Fibroblast of mammary gland (primary cell): ENCODE measurements around the gene SLC1A2.

Experiments
- DNase-seq: peaks from one replicate; pipeline ENCODE4 v3.0.0-alpha.2; 2010; ENCODE audit warnings: low read depth
- H3K4me3 ChIP-seq: 2 replicates; pipeline ENCODE4 v1.5.1; 2011; ENCODE audit warnings: low read depth, mild to moderate bottlenecking, low read length, moderate library complexity; ENCODE audit not compliant: control insufficient read depth
- CTCF ChIP-seq: conservative IDR thresholded peaks from 2 replicates; pipeline ENCODE4 v1.5.1; 2011; ENCODE audit warnings: low read depth, low read length, inconsistent platforms; ENCODE audit not compliant: control insufficient read depth, insufficient read depth

Gene SLC1A2

GRCh38 chr11:35419184-35419829 lies at the start of gene SLC1A2:
Gene SLC1A2 (minus strand): TSS chr11:35419558. CDS start chr11:35418966, 592 bp downstream.
- H3K4me3 ChIP-seq, result peak within 1 kb of the TSS; percentile 43
- TF ChIP-seq CTCF, result no peak
- DNase-seq, result peak; percentile 25

DNA sequence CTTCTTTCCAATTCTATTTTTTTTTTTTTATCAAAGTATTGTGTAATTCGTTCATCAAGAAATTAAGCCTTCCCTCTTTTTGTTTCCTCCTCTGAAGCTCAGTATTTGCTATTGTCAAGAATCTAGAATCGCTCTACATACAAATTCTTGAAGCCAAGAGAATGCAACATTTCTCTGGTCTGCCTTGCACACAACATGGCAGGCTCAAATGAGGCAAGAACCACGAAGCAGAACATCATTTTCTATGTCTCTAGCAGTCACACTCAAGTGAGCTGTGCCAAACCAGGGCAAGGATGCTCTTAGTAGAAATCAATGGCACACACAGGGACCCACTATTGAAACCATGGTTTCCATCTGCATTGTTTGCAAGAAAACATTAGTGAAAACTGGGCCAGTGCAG lies 46.7 kb upstream of the SLC1A2 start:
- DNase-seq, result no peak
- no peak overlapping the region for H3K4me3 ChIP-seq
- no peak for TF ChIP-seq CTCF

- TF ChIP-seq CTCF, result peak; percentile 11
- H3K4me3 ChIP-seq, result no peak overlapping the region
- no peak for DNase-seq
Observed at GRCh38 chr11:35464308-35464707, 45.0 kb upstream of the SLC1A2 start.

GRCh38 chr11:35463331-35463751 lies 44.0 kb upstream of the SLC1A2 start:
- TF ChIP-seq CTCF, result no peak
- no peak for DNase-seq
- no peak overlapping the region for H3K4me3 ChIP-seq

GRCh38 chr11:35461917-35462538 lies 42.7 kb upstream of the SLC1A2 start:
- H3K4me3 ChIP-seq, result no peak overlapping the region
- TF ChIP-seq CTCF, result no peak
- DNase-seq, result no peak

DNA sequence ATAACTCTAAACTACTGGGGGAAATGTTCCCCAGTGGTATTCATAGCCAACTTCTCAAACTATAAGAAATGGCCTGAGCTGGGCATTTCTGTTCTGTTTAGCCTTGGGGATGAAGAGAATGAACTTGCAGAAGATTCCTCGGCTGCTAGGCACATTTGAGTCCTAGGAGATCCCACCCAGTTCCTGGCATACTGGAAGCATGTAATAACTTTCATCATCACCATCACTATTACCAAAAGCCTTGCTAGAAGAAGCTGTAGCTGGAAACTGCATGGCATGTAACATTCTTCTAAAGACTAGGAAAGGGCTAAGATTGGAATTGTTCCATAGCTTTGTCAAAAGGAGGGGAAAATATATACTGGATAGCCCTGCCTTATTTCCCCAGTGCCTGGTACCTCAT lies 40.1 kb upstream of the SLC1A2 start:
- DNase-seq, result no peak
- no peak for TF ChIP-seq CTCF
- H3K4me3 ChIP-seq, result no peak overlapping the region
